Mammary epithelial cell (primary cell): ENCODE results near the gene ZNF605.

Experiments
- EZH2 ChIP-seq: IDR thresholded peaks from 2 replicates; pipeline ENCODE4 v1.6.1; 2012; ENCODE audit warnings: low read length, inconsistent platforms, borderline replicate concordance
- TF ChIP-seq, protein P1 (sequence below), 2 donors: IDR thresholded peaks in 1 of 2; conservative IDR thresholded peaks in 1 of 2; 2 replicates each; pipeline ENCODE4 v1.5.1; 2011 to 2012; ENCODE audit warnings: inconsistent platforms in 2 of 2, low read length in 2 of 2, mild to moderate bottlenecking in 2 of 2, control low read depth in 1 of 2, low read depth in 1 of 2; ENCODE audit not compliant: insufficient read depth in 1 of 2; ENCODE audit errors: extremely low read depth in 1 of 2

DNA sequence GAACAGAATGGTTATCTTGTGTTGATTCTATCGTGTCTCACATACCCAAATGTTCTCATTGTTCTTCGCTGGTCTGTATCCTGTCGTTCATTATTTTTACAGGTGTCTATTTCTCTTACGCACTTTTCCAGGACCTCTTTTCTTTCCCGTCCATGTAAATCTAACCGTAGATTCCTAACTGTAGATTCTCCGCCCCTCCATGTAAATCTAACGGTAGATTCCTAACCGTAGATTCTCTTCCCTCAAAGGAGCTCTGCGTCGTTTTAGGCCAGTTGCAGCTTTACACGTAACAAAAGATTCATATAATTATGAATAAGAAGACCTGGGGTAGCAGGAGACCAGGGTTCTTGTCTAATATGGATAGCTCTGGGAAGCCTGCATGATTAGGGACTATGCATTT is 9.7 kb upstream of the ZNF605 start:
- TF ChIP-seq, protein P1, sequence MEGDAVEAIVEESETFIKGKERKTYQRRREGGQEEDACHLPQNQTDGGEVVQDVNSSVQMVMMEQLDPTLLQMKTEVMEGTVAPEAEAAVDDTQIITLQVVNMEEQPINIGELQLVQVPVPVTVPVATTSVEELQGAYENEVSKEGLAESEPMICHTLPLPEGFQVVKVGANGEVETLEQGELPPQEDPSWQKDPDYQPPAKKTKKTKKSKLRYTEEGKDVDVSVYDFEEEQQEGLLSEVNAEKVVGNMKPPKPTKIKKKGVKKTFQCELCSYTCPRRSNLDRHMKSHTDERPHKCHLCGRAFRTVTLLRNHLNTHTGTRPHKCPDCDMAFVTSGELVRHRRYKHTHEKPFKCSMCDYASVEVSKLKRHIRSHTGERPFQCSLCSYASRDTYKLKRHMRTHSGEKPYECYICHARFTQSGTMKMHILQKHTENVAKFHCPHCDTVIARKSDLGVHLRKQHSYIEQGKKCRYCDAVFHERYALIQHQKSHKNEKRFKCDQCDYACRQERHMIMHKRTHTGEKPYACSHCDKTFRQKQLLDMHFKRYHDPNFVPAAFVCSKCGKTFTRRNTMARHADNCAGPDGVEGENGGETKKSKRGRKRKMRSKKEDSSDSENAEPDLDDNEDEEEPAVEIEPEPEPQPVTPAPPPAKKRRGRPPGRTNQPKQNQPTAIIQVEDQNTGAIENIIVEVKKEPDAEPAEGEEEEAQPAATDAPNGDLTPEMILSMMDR (conservative IDR thresholded peaks at IDR 0.05 in 1 of 2, IDR thresholded peaks at IDR 0.05 in 1 of 2; ENCODE audit: extremely low read depth in 1 of 2, insufficient read depth in 1 of 2, low read depth in 1 of 2, low read length in 2 of 2), result no peak
- no peak for TF ChIP-seq EZH2
